ENCODE measurements around the gene EVA1C. TPM values are rescaled to one million over a fixed set of nuclear protein-coding genes. Genes with fewer than 3 reads are reported as not detected.
"Not testable (repeated sequence)": the region's sequence is repeated elsewhere in the genome, so short reads cannot be mapped to it uniquely, and the experiment has no call there.

Gene EVA1C
- total RNA-seq, 1 experiment from 2014 or later: 29.3 TPM

DNA sequence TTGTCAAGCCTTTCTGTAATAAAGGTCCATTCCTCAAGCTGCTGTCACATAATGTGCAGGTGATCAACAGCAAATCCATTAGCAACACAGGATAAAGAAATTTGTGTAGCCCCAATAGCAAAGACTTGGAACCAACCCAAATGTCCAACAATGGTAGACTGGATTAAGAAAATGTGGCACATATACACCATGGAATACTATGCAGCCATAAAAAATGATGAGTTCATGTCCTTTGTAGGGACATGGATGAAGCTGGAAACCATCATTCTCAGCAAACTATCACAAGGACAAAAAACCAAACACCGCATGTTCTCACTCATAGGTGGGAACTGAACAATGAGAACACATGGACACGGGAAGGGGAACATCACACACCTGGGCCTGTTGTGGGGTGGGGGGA is 130.6 kb downstream of the EVA1C start:
- CTCF ChIA-PET: interaction anchor here (0.6 kb wide), 1 partner anchor 1054 kb away, joined by 3 read pairs; no protein-coding TSS in a partner anchor
- H3K4me2 ChIP-seq (ENCODE audit: low read length); H3K27ac ChIP-seq (ENCODE audit: low read depth, low read length); H3K36me3 ChIP-seq (ENCODE audit: control insufficient read depth in 1 of 2, insufficient read depth in 2 of 2, low read length in 2 of 2); H2AFZ ChIP-seq (ENCODE audit: low read depth, low read length, poor library complexity, severe bottlenecking); intact Hi-C loops (cut with micrococcal nuclease); H3K9me3 ChIP-seq (ENCODE audit: control insufficient read depth in 1 of 2, insufficient read depth in 1 of 2, low read depth in 1 of 2, low read length in 2 of 2); POLR2A ChIA-PET; RAD21 ChIA-PET (ENCODE audit: low non-redundant PET in 1 of 2, low total read pairs in 2 of 2, uncharacterized antibody in 2 of 2, unreplicated experiment in 2 of 2); BruUV-seq (replicated peaks); H3K9ac ChIP-seq (ENCODE audit: low read length); H4K20me1 ChIP-seq (ENCODE audit: insufficient read depth); H3K9me2 ChIP-seq (ENCODE audit: insufficient read depth); DNase-seq (ENCODE audit: low read depth, low spot score); ATAC-seq; H3K79me2 ChIP-seq (ENCODE audit: insufficient read depth, low read length); H3K27me3 ChIP-seq (ENCODE audit: insufficient read depth, low read length); H3K4me3 ChIP-seq (replicated peaks in 1 of 2; ENCODE audit: low read depth in 1 of 2, low read length in 2 of 2): not testable (repeated sequence)
- peaks cover 0 to 11% of the 10 kb centered on the region in 2 experiments; a peak in 1 of 4 replicates for H3K4me1 ChIP-seq (ENCODE audit: control insufficient read depth in 1 of 2, insufficient read depth in 2 of 2, low read length in 2 of 2)

GRCh38 chr21:32543975-32544374 is 131.5 kb downstream of the EVA1C start:
- no peaks in the 10 kb centered on the region for H3K9me3 ChIP-seq (ENCODE audit: control insufficient read depth in 1 of 2, insufficient read depth in 1 of 2, low read depth in 1 of 2, low read length in 2 of 2)
- ChIA-PET RAD21 (ENCODE audit: low non-redundant PET in 1 of 2, low total read pairs in 2 of 2, uncharacterized antibody in 2 of 2, unreplicated experiment in 2 of 2) (no interaction called here), CTCF (no interaction called here), POLR2A (no interaction called here)
- intact Hi-C loops (cut with micrococcal nuclease): no loop called here
- H3K4me2 ChIP-seq (ENCODE audit: low read length): no peak overlapping the region
- no peak overlapping the region for H3K27ac ChIP-seq (ENCODE audit: low read depth, low read length)
- no peak for TF ChIP-seq JUND (IDR thresholded peaks at IDR 0.05)
- TF ChIP-seq YY1 (IDR thresholded peaks at IDR 0.05; ENCODE audit: extremely low read depth, insufficient replicate concordance, low read depth, low read length): no peak
- no peak for TF ChIP-seq EZH2 (IDR thresholded peaks at IDR 0.05)
- H3K27me3 ChIP-seq (ENCODE audit: insufficient read depth, low read length): no peaks in the 10 kb centered on the region
- H3K4me3 ChIP-seq (replicated peaks in 1 of 2; ENCODE audit: low read depth in 1 of 2, low read length in 2 of 2): no peak overlapping the region
- no peak overlapping the region for H3K9ac ChIP-seq (ENCODE audit: low read length)
- DNase-seq (ENCODE audit: low read depth, low spot score) (no peak), ATAC-seq (no peak)
- no peaks in the 10 kb centered on the region for H3K9me2 ChIP-seq (ENCODE audit: insufficient read depth)
- H3K4me1 ChIP-seq (ENCODE audit: control insufficient read depth in 1 of 2, insufficient read depth in 2 of 2, low read length in 2 of 2): peaks cover 0 to 11% of the 10 kb centered on the region in 2 experiments; a peak in 1 of 4 replicates
- BruUV-seq (replicated peaks): no TSS peak
- H3K79me2 ChIP-seq (ENCODE audit: insufficient read depth, low read length): no peaks in the 10 kb centered on the region
- no peak overlapping the region for H2AFZ ChIP-seq (ENCODE audit: low read depth, low read length, poor library complexity, severe bottlenecking)
- H4K20me1 ChIP-seq (ENCODE audit: insufficient read depth): no peaks in the 10 kb centered on the region
- H3K36me3 ChIP-seq (ENCODE audit: control insufficient read depth in 1 of 2, insufficient read depth in 2 of 2, low read length in 2 of 2): no peaks in the 10 kb centered on the region

GRCh38 chr21:32544697-32545096 is 132.2 kb downstream of the EVA1C start:
- H3K9me3 ChIP-seq (ENCODE audit: control insufficient read depth in 1 of 2, insufficient read depth in 1 of 2, low read depth in 1 of 2, low read length in 2 of 2): no peaks in the 10 kb centered on the region
- no peaks in the 10 kb centered on the region for H3K9me2 ChIP-seq (ENCODE audit: insufficient read depth)
- H3K4me2 ChIP-seq (ENCODE audit: low read length): no peak overlapping the region
- peaks cover 0 to 11% of the 10 kb centered on the region in 2 experiments; a peak in 1 of 4 replicates for H3K4me1 ChIP-seq (ENCODE audit: control insufficient read depth in 1 of 2, insufficient read depth in 2 of 2, low read length in 2 of 2)
- no peaks in the 10 kb centered on the region for H3K27me3 ChIP-seq (ENCODE audit: insufficient read depth, low read length)
- CTCF ChIA-PET: no interaction called here
- no peak for ATAC-seq
- H3K4me3 ChIP-seq (replicated peaks in 1 of 2; ENCODE audit: low read depth in 1 of 2, low read length in 2 of 2): no peak overlapping the region
- RAD21 ChIA-PET (ENCODE audit: low non-redundant PET in 1 of 2, low total read pairs in 2 of 2, uncharacterized antibody in 2 of 2, unreplicated experiment in 2 of 2): no interaction called here
- no peaks in the 10 kb centered on the region for H4K20me1 ChIP-seq (ENCODE audit: insufficient read depth)
- no peak overlapping the region for H3K27ac ChIP-seq (ENCODE audit: low read depth, low read length)
- POLR2A ChIA-PET: no interaction called here
- no peaks in the 10 kb centered on the region for H3K79me2 ChIP-seq (ENCODE audit: insufficient read depth, low read length)
- H3K36me3 ChIP-seq (ENCODE audit: control insufficient read depth in 1 of 2, insufficient read depth in 2 of 2, low read length in 2 of 2): no peaks in the 10 kb centered on the region
- BruUV-seq (replicated peaks): no TSS peak
- intact Hi-C loops (cut with micrococcal nuclease): no loop called here
- no peak overlapping the region for H3K9ac ChIP-seq (ENCODE audit: low read length)
- no peak overlapping the region for H2AFZ ChIP-seq (ENCODE audit: low read depth, low read length, poor library complexity, severe bottlenecking)
- DNase-seq (ENCODE audit: low read depth, low spot score): no peak
- no peak for TF ChIP-seq CTCF (IDR thresholded peaks at IDR 0.05 in 2 of 3, conservative IDR thresholded peaks at IDR 0.05 in 1 of 3; ENCODE audit: borderline replicate concordance in 1 of 3, insufficient read depth in 1 of 3, low read depth in 2 of 3, low read length in 2 of 3)
- TF ChIP-seq FOSL1 (IDR thresholded peaks at IDR 0.05; ENCODE audit: low read depth): no peak
- no peak for TF ChIP-seq EGR1 (IDR thresholded peaks at IDR 0.05; ENCODE audit: low read depth)
- no peak for TF ChIP-seq ELF1 (IDR thresholded peaks at IDR 0.05; ENCODE audit: borderline replicate concordance, low read depth)
- no peak for TF ChIP-seq EZH2 (IDR thresholded peaks at IDR 0.05)
- TF ChIP-seq POLR2A (IDR thresholded peaks at IDR 0.05; ENCODE audit: borderline replicate concordance, extremely low read depth, insufficient read depth, insufficient read length): no peak
- TF ChIP-seq YY1 (IDR thresholded peaks at IDR 0.05; ENCODE audit: extremely low read depth, insufficient replicate concordance, low read depth, low read length): no peak
- no peak for TF ChIP-seq SRF (IDR thresholded peaks at IDR 0.05; ENCODE audit: low read depth)
- TF ChIP-seq TCF7L2 (IDR thresholded peaks at IDR 0.05; ENCODE audit: borderline replicate concordance, extremely low read depth, insufficient read depth, insufficient read length): no peak
- TF ChIP-seq MAX (IDR thresholded peaks at IDR 0.05): no peak
- no peak for TF ChIP-seq ZNF274 (IDR thresholded peaks at IDR 0.05; ENCODE audit: low read depth, low read length)
- no peak for TF ChIP-seq CBX3 (IDR thresholded peaks at IDR 0.05; ENCODE audit: low read depth)
- TF ChIP-seq EZH2phosphoT487 (IDR thresholded peaks at IDR 0.05; ENCODE audit: borderline replicate concordance): no peak

All from HCT116 (cell line).